Activated T-helper 1 cell treated with anti-CD3 and anti-CD28 coated beads, Interleukin-12 subunit alpha, Interleukin-12 subunit beta, Interleukin-2, Interleukin-4 antibody, amounts not matched to agents 30 ng/mL and 10 ng/mL and 1 ng/mL, durations not matched to agents 14 hours and 24 hours and 36 hours (primary cell): ENCODE measurements around the gene CYP11A1. TPM values are rescaled to one million over a fixed set of nuclear protein-coding genes. Genes with fewer than 3 reads are reported as not detected.

Source experiments
- DNase-seq: peaks from one replicate; pipeline ENCODE4 v3.0.0; 2021; ENCODE audit warnings: low spot score
- H3K27ac Mint-ChIP-seq: one replicate; pipeline ENCODE4 v1.8.0; 2021; ENCODE audit warnings: mild to moderate bottlenecking, mixed read lengths
- H3K27me3 Mint-ChIP-seq: one replicate; pipeline ENCODE4 v1.8.0; 2022; ENCODE audit warnings: mild to moderate bottlenecking, moderate library complexity, mixed read lengths; ENCODE audit not compliant: insufficient read depth
- H3K36me3 Mint-ChIP-seq: one replicate; pipeline ENCODE4 v1.8.0; 2021; ENCODE audit warnings: low read depth, mixed read lengths
- H3K4me1 Mint-ChIP-seq: one replicate; pipeline ENCODE4 v1.8.0; 2021; ENCODE audit warnings: low read depth, mixed read lengths
- H3K4me3 Mint-ChIP-seq: one replicate; pipeline ENCODE4 v1.8.0; 2021; ENCODE audit warnings: mild to moderate bottlenecking, moderate library complexity, mixed read lengths
- H3K9me3 Mint-ChIP-seq: one replicate; pipeline ENCODE4 v1.8.0; 2021; ENCODE audit warnings: mixed read lengths
- intact Hi-C: fragments of 100-400 bp; cut with micrococcal nuclease; formaldehyde crosslinking; loops from one replicate; pipeline ENCODE4 v1.15.1; 2024
- total RNA-seq: library from RNA; stranded (reverse); gene quantifications from 2 replicates; pipeline ENCODE4 v1.2.3, GENCODE V29; 2022

Gene CYP11A1
- total RNA-seq, 1 donor from 2014 or later, result not detected

DNA sequence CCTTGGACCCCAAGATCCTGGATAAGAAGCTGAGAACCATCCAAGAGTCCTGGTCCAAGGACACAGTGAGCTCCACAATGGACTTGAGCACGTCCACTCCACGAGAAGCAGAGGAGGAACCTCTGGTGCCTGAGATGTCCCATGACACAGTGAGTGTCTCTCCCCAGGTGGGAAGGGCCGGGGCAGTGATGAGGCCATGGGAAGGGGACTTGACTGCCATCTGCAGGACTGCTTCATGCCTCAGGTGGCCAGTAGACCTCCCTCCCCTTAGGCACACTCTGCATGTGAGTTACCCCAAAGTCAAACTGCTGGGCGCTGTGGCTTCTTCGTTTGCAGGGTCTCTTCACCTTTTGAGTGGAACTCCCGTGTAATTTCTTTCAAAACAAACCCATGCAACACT is 71.6 kb downstream of the CYP11A1 start:
- no peak overlapping the region for H3K27ac Mint-ChIP-seq
- H3K4me3 Mint-ChIP-seq, result no peak overlapping the region
- intact Hi-C loops, result no loop called here
- no peaks in the 10 kb centered on the region for H3K9me3 Mint-ChIP-seq
- peaks cover 10% of the 10 kb centered on the region for H3K27me3 Mint-ChIP-seq
- H3K4me1 Mint-ChIP-seq, result peaks cover 10% of the 10 kb centered on the region
- no peaks in the 10 kb centered on the region for H3K36me3 Mint-ChIP-seq
- DNase-seq, result no peak

- Mint-ChIP-seq H3K4me3 (no peak overlapping the region), H3K36me3 (no peaks in the 10 kb centered on the region), H3K27ac (no peak overlapping the region), H3K27me3 (peaks cover 6% of the 10 kb centered on the region), H3K9me3 (no peaks in the 10 kb centered on the region), H3K4me1 (peaks cover 15% of the 10 kb centered on the region)
- no peak for DNase-seq
- intact Hi-C loops, result no loop called here
Observed at GRCh38 chr15:74294010-74294409, 73.4 kb downstream of the CYP11A1 start.

DNA sequence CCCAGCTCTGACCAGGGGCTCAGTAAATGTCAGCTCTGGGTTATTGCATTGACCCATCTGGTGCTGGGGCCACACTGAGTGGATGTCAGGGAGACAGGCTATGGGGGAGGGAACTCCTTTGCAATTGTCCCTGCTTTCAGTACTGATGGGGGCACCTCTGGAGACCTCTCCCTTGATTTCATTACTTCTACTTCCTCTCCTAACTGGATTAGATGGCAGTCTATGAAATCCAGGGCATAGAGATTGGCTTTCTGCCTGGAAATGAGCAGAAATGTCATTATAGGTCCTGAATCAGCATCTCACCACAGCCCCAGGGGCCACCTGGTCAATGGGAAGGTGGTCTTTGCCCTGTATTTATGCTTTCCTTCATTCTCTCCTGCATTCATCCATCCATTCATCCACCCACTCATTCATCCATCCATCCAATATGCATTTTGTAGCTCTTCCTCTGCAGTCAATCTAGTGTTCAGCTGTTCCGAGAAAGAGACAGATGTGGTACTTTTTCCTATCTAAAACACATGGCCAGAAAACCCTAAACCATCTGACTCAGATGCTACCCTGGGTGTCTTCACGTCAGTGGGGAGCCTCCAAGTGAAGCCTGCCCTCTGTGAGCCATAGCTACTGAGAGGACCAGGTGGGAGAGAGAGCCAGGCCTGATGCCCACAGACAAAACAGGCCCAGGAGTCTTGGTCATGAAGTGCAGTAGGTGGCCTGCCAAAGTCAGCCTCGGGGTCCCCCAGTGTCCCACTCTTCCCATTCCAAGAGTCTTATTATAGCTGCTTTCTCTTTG is 74.2 kb downstream of the CYP11A1 start:
- intact Hi-C loops, result no loop called here
- no peak for DNase-seq
- no peaks in the 10 kb centered on the region for H3K36me3 Mint-ChIP-seq
- peaks cover 6% of the 10 kb centered on the region for H3K27me3 Mint-ChIP-seq
- H3K9me3 Mint-ChIP-seq, result no peaks in the 10 kb centered on the region
- H3K4me3 Mint-ChIP-seq, result no peak overlapping the region
- peaks cover 15% of the 10 kb centered on the region for H3K4me1 Mint-ChIP-seq
- H3K27ac Mint-ChIP-seq, result no peak overlapping the region

- Mint-ChIP-seq H3K36me3 (no peaks in the 10 kb centered on the region), H3K9me3 (no peaks in the 10 kb centered on the region), H3K27me3 (peaks cover 8% of the 10 kb centered on the region), H3K4me1 (peaks cover 15% of the 10 kb centered on the region), H3K27ac (no peak overlapping the region), H3K4me3 (no peak overlapping the region)
- intact Hi-C loops, result loop anchor here (1.0 kb wide), 1 partner anchor 26 kb away; no protein-coding TSS in a partner anchor
- DNase-seq, result peak; percentile 65
Observed at GRCh38 chr15:74291101-74292071, 76.1 kb downstream of the CYP11A1 start.

GRCh38 chr15:74290645-74291044 is 76.8 kb downstream of the CYP11A1 start:
- intact Hi-C loops, result loop anchor here (1.0 kb wide), 1 partner anchor 25 kb away; no protein-coding TSS in a partner anchor
- DNase-seq, result no peak
- Mint-ChIP-seq H3K4me3 (no peak overlapping the region), H3K27me3 (peaks cover 8% of the 10 kb centered on the region), H3K4me1 (peaks cover 15% of the 10 kb centered on the region), H3K9me3 (no peaks in the 10 kb centered on the region), H3K27ac (no peak overlapping the region), H3K36me3 (no peaks in the 10 kb centered on the region)

- H3K36me3 Mint-ChIP-seq, result no peaks in the 10 kb centered on the region
- H3K27me3 Mint-ChIP-seq, result peaks cover 8% of the 10 kb centered on the region
- DNase-seq, result no peak
- peaks cover 15% of the 10 kb centered on the region for H3K4me1 Mint-ChIP-seq
- intact Hi-C loops, result no loop called here
- H3K9me3 Mint-ChIP-seq, result no peaks in the 10 kb centered on the region
- H3K27ac Mint-ChIP-seq, result no peak overlapping the region
- H3K4me3 Mint-ChIP-seq, result no peak overlapping the region
Observed at GRCh38 chr15:74289671-74290070, 77.8 kb downstream of the CYP11A1 start.

Other genes starting within 250 kb of the CYP11A1 start
- gene ISLR2, start 237.1 kb downstream of the CYP11A1 start, total RNA-seq, result not detected in 2 replicates
- not detected in 2 replicates for gene ISLR, start 193.9 kb downstream of the CYP11A1 start, total RNA-seq
- gene STRA6, start 164.9 kb downstream of the CYP11A1 start, total RNA-seq, result 0.23 TPM in 1 of 2 replicates, not detected in the other
- not detected in 2 replicates for gene CCDC33, start 131.3 kb downstream of the CYP11A1 start, total RNA-seq
- gene SEMA7A, start 66.3 kb upstream of the CYP11A1 start, total RNA-seq, result 102 TPM in 2 replicates
- gene UBL7, start 93.5 kb upstream of the CYP11A1 start, total RNA-seq, result 55.4 and 56.0 TPM in 2 replicates
- 48.8 and 53.6 TPM in 2 replicates for gene ARID3B, start 173.6 kb upstream of the CYP11A1 start, total RNA-seq
- 103 and 107 TPM in 2 replicates for gene CLK3, start 248.2 kb upstream of the CYP11A1 start, total RNA-seq